Measurements from ENCODE around the gene PACSIN2.
"Not testable (repeated sequence)": the region's sequence is repeated elsewhere in the genome, so short reads cannot be mapped to it uniquely, and the experiment has no call there.

PACSIN2 gene

GRCh38 chr22:42922374-42923191, 92.4 kb downstream of the PACSIN2 start:
- no peak for DNase-seq (ENCODE audit: extremely low read depth, low read depth)
- no peak for TF ChIP-seq CTCF (IDR thresholded peaks at IDR 0.05; ENCODE audit: low read depth, low read length)

GRCh38 chr22:42920101-42920820, 94.7 kb downstream of the PACSIN2 start:
- no peak for TF ChIP-seq CTCF (IDR thresholded peaks at IDR 0.05; ENCODE audit: low read depth, low read length)
- DNase-seq (ENCODE audit: extremely low read depth, low read depth), result no peak

- no peak for TF ChIP-seq CTCF (IDR thresholded peaks at IDR 0.05; ENCODE audit: low read depth, low read length)
- DNase-seq (ENCODE audit: extremely low read depth, low read depth), result no peak
Measured at GRCh38 chr22:42919199-42919598, 95.8 kb downstream of the PACSIN2 start.

DNA sequence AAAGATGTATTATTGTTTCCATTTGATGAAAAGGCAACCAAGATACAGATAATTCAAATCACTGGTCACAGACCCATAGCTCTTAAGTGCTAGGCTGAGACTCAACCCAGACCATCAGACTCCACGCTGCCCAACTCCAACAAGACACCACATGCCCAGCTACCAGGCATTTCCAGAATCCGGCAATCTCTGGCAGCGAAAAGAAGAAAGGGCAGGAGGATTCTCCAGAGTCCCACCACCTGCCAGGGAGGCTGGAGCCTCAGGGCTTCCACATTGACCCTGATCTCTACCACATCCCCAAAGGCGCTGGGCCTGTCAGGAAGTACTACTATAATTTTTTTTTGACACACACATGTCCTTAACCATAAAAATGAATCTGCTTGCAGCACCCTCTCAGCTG, 96.4 kb downstream of the PACSIN2 start:
- DNase-seq (ENCODE audit: extremely low read depth, low read depth), result no peak
- no peak for TF ChIP-seq CTCF (IDR thresholded peaks at IDR 0.05; ENCODE audit: low read depth, low read length)

GRCh38 chr22:42917358-42917757, 97.6 kb downstream of the PACSIN2 start:
- not testable (repeated sequence) for DNase-seq (ENCODE audit: extremely low read depth, low read depth)

GRCh38 chr22:42915980-42916765, 98.8 kb downstream of the PACSIN2 start:
- no peak for TF ChIP-seq CTCF (IDR thresholded peaks at IDR 0.05; ENCODE audit: low read depth, low read length)
- DNase-seq (ENCODE audit: extremely low read depth, low read depth), result no peak

- no peak for TF ChIP-seq CTCF (IDR thresholded peaks at IDR 0.05; ENCODE audit: low read depth, low read length)
- no peak for DNase-seq (ENCODE audit: extremely low read depth, low read depth)
Measured at GRCh38 chr22:42914511-42915076, 100.4 kb downstream of the PACSIN2 start.
